ENCODE data around the gene ADK.
A peak's percentile ranks its signal among the peaks of the same experiment; 100 is the strongest.

ADK gene

GRCh38 chr10:74623786-74624185 lies 472.8 kb downstream of the ADK start:
- Mint-ChIP-seq H3K4me3 (no peak overlapping the region), H3K36me3 (no peaks in the 10 kb centered on the region), H3K9me3 (peaks cover 4% of the 10 kb centered on the region), H3K4me1 (no peaks in the 10 kb centered on the region), H3K27ac (no peak overlapping the region)
- DNase-seq (ENCODE audit: low spot score in 2 of 2), result no peak
- ATAC-seq, result no peak

GRCh38 chr10:74624501-74624900 lies 473.5 kb downstream of the ADK start:
- Mint-ChIP-seq H3K4me3 (no peak overlapping the region), H3K4me1 (no peaks in the 10 kb centered on the region), H3K27ac (no peak overlapping the region), H3K9me3 (peaks cover 4% of the 10 kb centered on the region), H3K36me3 (no peaks in the 10 kb centered on the region)
- DNase-seq (ENCODE audit: low spot score in 2 of 2) (no peak), ATAC-seq (no peak)

- Mint-ChIP-seq H3K4me3 (no peak overlapping the region), H3K9me3 (no peaks in the 10 kb centered on the region), H3K27ac (no peak overlapping the region), H3K4me1 (no peaks in the 10 kb centered on the region), H3K36me3 (peaks cover 12% of the 10 kb centered on the region)
- ATAC-seq, result no peak
- no peak for DNase-seq (ENCODE audit: low spot score in 2 of 2)
Measured at GRCh38 chr10:74628136-74628535, 477.1 kb downstream of the ADK start.

GRCh38 chr10:74634995-74635536 lies 484.0 kb downstream of the ADK start:
- Mint-ChIP-seq H3K36me3 (peaks cover 18% of the 10 kb centered on the region), H3K4me3 (no peak overlapping the region), H3K27ac (no peak overlapping the region), H3K4me1 (no peaks in the 10 kb centered on the region), H3K9me3 (peaks cover 10% of the 10 kb centered on the region)
- DNase-seq (ENCODE audit: low spot score in 2 of 2) (no peak), ATAC-seq (no peak)

GRCh38 chr10:74635655-74636054 lies 484.6 kb downstream of the ADK start:
- peaks cover 10% of the 10 kb centered on the region for H3K9me3 Mint-ChIP-seq
- H3K4me1 Mint-ChIP-seq, result no peaks in the 10 kb centered on the region
- peaks cover 18% of the 10 kb centered on the region for H3K36me3 Mint-ChIP-seq
- ATAC-seq (no peak), DNase-seq (ENCODE audit: low spot score in 2 of 2) (no peak)
- no peak overlapping the region for H3K27ac Mint-ChIP-seq
- no peak overlapping the region for H3K4me3 Mint-ChIP-seq

GRCh38 chr10:74637685-74638084 lies 486.7 kb downstream of the ADK start:
- Mint-ChIP-seq H3K36me3 (peaks cover 10% of the 10 kb centered on the region), H3K9me3 (peaks cover 10% of the 10 kb centered on the region), H3K4me3 (no peak overlapping the region), H3K4me1 (no peaks in the 10 kb centered on the region), H3K27ac (no peak overlapping the region)
- ATAC-seq (no peak), DNase-seq (ENCODE audit: low spot score in 2 of 2) (no peak)

- H3K4me1 Mint-ChIP-seq, result no peaks in the 10 kb centered on the region
- H3K9me3 Mint-ChIP-seq, result peaks cover 5% of the 10 kb centered on the region
- ATAC-seq, result no peak
- DNase-seq (ENCODE audit: low spot score in 2 of 2), result no peak
- no peak overlapping the region for H3K27ac Mint-ChIP-seq
- no peak overlapping the region for H3K4me3 Mint-ChIP-seq
- no peaks in the 10 kb centered on the region for H3K36me3 Mint-ChIP-seq
Measured at GRCh38 chr10:74640134-74640921, 489.3 kb downstream of the ADK start.

GRCh38 chr10:74641659-74642058 lies 490.6 kb downstream of the ADK start:
- Mint-ChIP-seq H3K36me3 (no peaks in the 10 kb centered on the region), H3K27ac (no peak overlapping the region), H3K4me3 (no peak overlapping the region), H3K4me1 (no peaks in the 10 kb centered on the region), H3K9me3 (peaks cover 5% of the 10 kb centered on the region)
- ATAC-seq (no peak), DNase-seq (ENCODE audit: low spot score in 2 of 2) (no peak)

- Mint-ChIP-seq H3K27ac (no peak overlapping the region), H3K36me3 (no peaks in the 10 kb centered on the region), H3K9me3 (peaks cover 5% of the 10 kb centered on the region), H3K4me1 (no peaks in the 10 kb centered on the region), H3K4me3 (no peak overlapping the region)
- DNase-seq (ENCODE audit: low spot score in 2 of 2) (no peak), ATAC-seq (no peak)
Measured at GRCh38 chr10:74642901-74643595, 492.0 kb downstream of the ADK start.

- Mint-ChIP-seq H3K36me3 (peaks cover 4% of the 10 kb centered on the region), H3K4me1 (no peaks in the 10 kb centered on the region), H3K27ac (no peak overlapping the region), H3K4me3 (no peak overlapping the region), H3K9me3 (peaks cover 5% of the 10 kb centered on the region)
- no peak for DNase-seq (ENCODE audit: low spot score in 2 of 2)
- no peak for ATAC-seq
Measured at GRCh38 chr10:74643596-74643975, 492.6 kb downstream of the ADK start.

GRCh38 chr10:74644738-74645137 lies 493.7 kb downstream of the ADK start:
- Mint-ChIP-seq H3K4me3 (no peak overlapping the region), H3K36me3 (peaks cover 6% of the 10 kb centered on the region)

GRCh38 chr10:74645692-74646091 lies 494.7 kb downstream of the ADK start:
- H3K4me1 Mint-ChIP-seq, result no peaks in the 10 kb centered on the region
- ATAC-seq, result no peak
- DNase-seq (ENCODE audit: low spot score in 2 of 2), result no peak
- no peak overlapping the region for H3K4me3 Mint-ChIP-seq
- H3K9me3 Mint-ChIP-seq, result peaks cover 5% of the 10 kb centered on the region
- no peak overlapping the region for H3K27ac Mint-ChIP-seq
- H3K36me3 Mint-ChIP-seq, result peaks cover 6% of the 10 kb centered on the region

More at GRCh38 chr10:74644738-74645137, 493.7 kb downstream of the ADK start:
- Mint-ChIP-seq H3K9me3 (peaks cover 5% of the 10 kb centered on the region), H3K27ac (no peak overlapping the region), H3K4me1 (no peaks in the 10 kb centered on the region)
- ATAC-seq (no peak), DNase-seq (ENCODE audit: low spot score in 2 of 2) (no peak)

GRCh38 chr10:74650613-74651012 lies 499.6 kb downstream of the ADK start:
- Mint-ChIP-seq H3K4me3 (no peak overlapping the region), H3K9me3 (no peaks in the 10 kb centered on the region), H3K4me1 (no peaks in the 10 kb centered on the region), H3K36me3 (peaks cover 12% of the 10 kb centered on the region), H3K27ac (no peak overlapping the region)
- DNase-seq (ENCODE audit: low spot score in 2 of 2) (no peak), ATAC-seq (no peak)

GRCh38 chr10:74651565-74651964 lies 500.5 kb downstream of the ADK start:
- Mint-ChIP-seq H3K27ac (no peak overlapping the region), H3K9me3 (no peaks in the 10 kb centered on the region), H3K4me3 (no peak overlapping the region), H3K36me3 (peaks cover 12% of the 10 kb centered on the region), H3K4me1 (no peaks in the 10 kb centered on the region)
- ATAC-seq (peak; percentile 61), DNase-seq (ENCODE audit: low spot score in 2 of 2) (no peak)

- Mint-ChIP-seq H3K4me1 (no peaks in the 10 kb centered on the region), H3K36me3 (peaks cover 12% of the 10 kb centered on the region), H3K4me3 (no peak overlapping the region), H3K27ac (no peak overlapping the region), H3K9me3 (no peaks in the 10 kb centered on the region)
- ATAC-seq (no peak), DNase-seq (ENCODE audit: low spot score in 2 of 2) (no peak)
Measured at GRCh38 chr10:74652664-74653063, 501.6 kb downstream of the ADK start.

GRCh38 chr10:74658511-74658910 lies 507.5 kb downstream of the ADK start:
- H3K27ac Mint-ChIP-seq, result no peak overlapping the region
- peaks cover 5% of the 10 kb centered on the region for H3K36me3 Mint-ChIP-seq
- ATAC-seq (no peak), DNase-seq (ENCODE audit: low spot score in 2 of 2) (no peak)
- no peaks in the 10 kb centered on the region for H3K9me3 Mint-ChIP-seq
- H3K4me1 Mint-ChIP-seq, result no peaks in the 10 kb centered on the region
- H3K4me3 Mint-ChIP-seq, result no peak overlapping the region

All from stimulated activated effector memory CD8-positive, alpha-beta T cell treated with anti-CD3 and anti-CD28 coated beads, Interleukin-12 subunit alpha, Interleukin-12 subunit beta, amount 100 ng/mL, for 72 hours (primary cell).